Activated B cell treated with CpG ODN at 0.5 μM for 24 hours (primary cell): Measurements from ENCODE around the gene TPM4. TPM values are rescaled to one million over a fixed set of nuclear protein-coding genes. Genes with fewer than 3 reads are reported as not detected.

Experiments
- ATAC-seq: fragments of 200-7000 bp; cut with Tn5 transposase; one replicate; pipeline ENCODE4 v1.10.0; 2021; ENCODE audit warnings: low read depth, mild to moderate bottlenecking, moderate library complexity
- CTCF ChIA-PET: fragments of 350-600 bp; sonication (Branson Sonifier 250); formaldehyde crosslinking; loops from one replicate; lab custom pipeline; 2021; ENCODE audit warnings: antibody characterized with exemption; lab: Charles Lee
- POLR2A ChIA-PET: fragments of 350-600 bp; sonication (Branson Sonifier 250); formaldehyde crosslinking; loops from one replicate; lab custom pipeline; 2021; ENCODE audit warnings: antibody characterized with exemption; lab: Charles Lee
- DNase-seq: peaks from one replicate; pipeline ENCODE4 v3.0.0; 2022
- H3K27ac Mint-ChIP-seq: one replicate; pipeline ENCODE4 v1.8.0; 2020; ENCODE audit warnings: mixed read lengths
- H3K27me3 Mint-ChIP-seq: one replicate; pipeline ENCODE4 v1.8.0; 2021; ENCODE audit warnings: mixed read lengths
- H3K36me3 Mint-ChIP-seq: one replicate; pipeline ENCODE4 v1.8.0; 2021; ENCODE audit warnings: low read depth, mixed read lengths
- H3K4me1 Mint-ChIP-seq: one replicate; pipeline ENCODE4 v1.8.0; 2021; ENCODE audit warnings: mixed read lengths
- H3K4me3 Mint-ChIP-seq: one replicate; pipeline ENCODE4 v1.8.0; 2020; ENCODE audit warnings: mild to moderate bottlenecking, mixed read lengths
- H3K9me3 Mint-ChIP-seq: one replicate; pipeline ENCODE4 v1.8.0; 2020; ENCODE audit warnings: mixed read lengths
- CTCF ChIP-seq: fragments of 200-600 bp; IDR thresholded peaks from one replicate; pipeline ENCODE4 v1.8.0; 2022; ENCODE audit warnings: antibody characterized with exemption, mild to moderate bottlenecking
- intact Hi-C: fragments of 100-400 bp; cut with micrococcal nuclease; formaldehyde crosslinking; loops from one replicate; pipeline ENCODE4 v1.15.1; 2024
- total RNA-seq: library from RNA; stranded (reverse); gene quantifications from 2 replicates; pipeline ENCODE4 v1.2.3, GENCODE V29; 2022

TPM4 gene
- total RNA-seq, 1 donor from 2014 or later, result 257 TPM

- DNase-seq (no peak), ATAC-seq (no peak)
- Mint-ChIP-seq H3K36me3 (no peaks in the 10 kb centered on the region), H3K4me1 (peaks cover 6% of the 10 kb centered on the region), H3K4me3 (no peak overlapping the region), H3K9me3 (no peaks in the 10 kb centered on the region), H3K27ac (no peak overlapping the region), H3K27me3 (peaks cover 2% of the 10 kb centered on the region)
- intact Hi-C loops, result loop anchor here (1.0 kb wide), 3 partner anchors 69 to 375 kb away; partner anchors contain the start of gene RAB8A
- no peak for TF ChIP-seq CTCF
- ChIA-PET POLR2A (interaction anchor here (0.7 to 1.5 kb wide), 8 partner anchors 35 to 207 kb away, joined by 3 to 10 read pairs (median 4); partner anchors contain the start of gene FAM32A), CTCF (interaction anchor here (0.6 to 3.7 kb wide), 28 partner anchors 8 to 376 kb away, joined by 3 to 30 read pairs (median 4); partner anchors contain the start of genes AP1M1, FAM32A, HSH2D and TPM4)
Observed at GRCh38 chr19:16041991-16042386, 34.3 kb upstream of the TPM4 start.

DNA sequence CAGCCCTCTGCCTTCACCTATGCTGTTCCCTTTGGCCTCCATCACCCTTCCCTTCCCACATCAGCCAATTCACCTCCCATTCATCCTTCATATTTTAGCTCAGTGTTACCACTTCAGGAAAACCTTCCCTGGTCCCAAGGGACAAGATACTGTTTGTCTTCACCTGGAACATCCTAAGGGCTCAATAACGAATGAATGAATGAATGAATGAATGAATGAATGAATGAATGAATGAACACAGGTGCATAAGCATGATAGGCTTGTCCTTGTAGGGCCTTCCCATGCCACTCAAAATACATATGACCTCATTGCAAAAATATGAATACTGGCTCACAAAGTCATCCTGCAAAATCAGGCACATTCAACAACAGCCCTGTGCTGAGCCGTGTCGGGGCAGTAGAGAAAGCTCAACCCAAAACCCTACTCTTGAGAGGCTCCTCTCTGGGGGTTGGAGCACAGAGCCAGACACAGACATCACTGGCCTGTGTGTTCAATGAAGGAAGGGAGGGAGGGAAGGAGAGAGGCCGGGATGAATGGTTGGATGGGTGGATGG lies 33.7 kb upstream of the TPM4 start:
- DNase-seq (no peak), ATAC-seq (no peak)
- Mint-ChIP-seq H3K27ac (no peak overlapping the region), H3K27me3 (peaks cover 2% of the 10 kb centered on the region), H3K9me3 (no peaks in the 10 kb centered on the region), H3K36me3 (no peaks in the 10 kb centered on the region), H3K4me1 (peaks cover 6% of the 10 kb centered on the region), H3K4me3 (no peak overlapping the region)
- POLR2A ChIA-PET, result interaction anchor here (1.0 to 1.5 kb wide), 2 partner anchors 69 to 76 kb away, joined by 3 to 4 read pairs; no protein-coding TSS in a partner anchor
- intact Hi-C loops, result no loop called here
- no peak for TF ChIP-seq CTCF
- CTCF ChIA-PET, result interaction anchor here (1.0 to 3.7 kb wide), 16 partner anchors 10 to 375 kb away, joined by 3 to 30 read pairs (median 6); partner anchors contain the start of genes AP1M1, FAM32A, HSH2D and TPM4

- DNase-seq (no peak), ATAC-seq (no peak)
- no peak for TF ChIP-seq CTCF
- Mint-ChIP-seq H3K27ac (no peak overlapping the region), H3K27me3 (no peaks in the 10 kb centered on the region), H3K4me1 (peaks cover 6% of the 10 kb centered on the region), H3K36me3 (no peaks in the 10 kb centered on the region), H3K4me3 (no peak overlapping the region), H3K9me3 (no peaks in the 10 kb centered on the region)
- CTCF ChIA-PET, result no interaction called here
- intact Hi-C loops, result no loop called here
- POLR2A ChIA-PET, result no interaction called here
Observed at GRCh38 chr19:16043156-16043757, 33.0 kb upstream of the TPM4 start.

GRCh38 chr19:16044746-16045145 lies 31.5 kb upstream of the TPM4 start:
- Mint-ChIP-seq H3K4me1 (peaks cover 6% of the 10 kb centered on the region), H3K27me3 (no peaks in the 10 kb centered on the region), H3K36me3 (no peaks in the 10 kb centered on the region), H3K27ac (no peak overlapping the region), H3K4me3 (no peak overlapping the region), H3K9me3 (no peaks in the 10 kb centered on the region)
- POLR2A ChIA-PET, result interaction anchor here (0.6 kb wide), 1 partner anchor 595 kb away, joined by 3 read pairs; no protein-coding TSS in a partner anchor
- CTCF ChIA-PET, result interaction anchor here (0.6 kb wide), 1 partner anchor 15 kb away, joined by 3 read pairs; no protein-coding TSS in a partner anchor
- intact Hi-C loops, result no loop called here
- no peak for TF ChIP-seq CTCF
- DNase-seq (no peak), ATAC-seq (no peak)

GRCh38 chr19:16045171-16045570 lies 31.1 kb upstream of the TPM4 start:
- POLR2A ChIA-PET, result interaction anchor here (0.6 to 0.7 kb wide), 3 partner anchors 65 to 595 kb away, joined by 3 to 6 read pairs (median 3); no protein-coding TSS in a partner anchor
- no peak for TF ChIP-seq CTCF
- Mint-ChIP-seq H3K4me1 (peaks cover 6% of the 10 kb centered on the region), H3K36me3 (no peaks in the 10 kb centered on the region), H3K9me3 (no peaks in the 10 kb centered on the region), H3K4me3 (no peak overlapping the region), H3K27me3 (no peaks in the 10 kb centered on the region), H3K27ac (no peak overlapping the region)
- ATAC-seq (no peak), DNase-seq (no peak)
- CTCF ChIA-PET, result no interaction called here
- intact Hi-C loops, result no loop called here
